Naive thymus-derived CD4-positive, alpha-beta T cell (primary cell): ENCODE measurements around the gene POFUT2. TPM values are rescaled to one million over a fixed set of nuclear protein-coding genes. Genes with fewer than 3 reads are reported as not detected.

ENCODE experiments used
- ATAC-seq: fragments of 150-1000 bp; cut with Tn5 transposase; 2 replicates; pipeline ENCODE4 v1.10.0; 2021; ENCODE audit warnings: mild to moderate bottlenecking, moderate library complexity
- CTCF ChIA-PET: fragments of 350-600 bp; sonication (Branson Sonifier 250); formaldehyde crosslinking; loops from one replicate; lab custom pipeline; 2021; ENCODE audit warnings: antibody characterized with exemption; lab: Charles Lee
- POLR2A ChIA-PET: fragments of 350-600 bp; sonication (Branson Sonifier 250); formaldehyde crosslinking; loops from one replicate; lab custom pipeline; 2021; ENCODE audit warnings: antibody characterized with exemption, inconsistent platforms; lab: Charles Lee
- DNase-seq, 9 donors: peaks; one replicate each; pipeline versions ENCODE4 v3.0.0 to v3.0.0-alpha.2; 2020 to 2022; ENCODE audit warnings: mixed read lengths in 1 of 9
- H3K27ac ChIP-seq: one replicate; pipeline ENCODE4 v1.7.0; 2013; ENCODE audit warnings: mild to moderate bottlenecking, low read depth, low read length, moderate library complexity
- H3K27me3 ChIP-seq, 2 donors: one replicate each; pipeline ENCODE4 v1.7.0; 2013; ENCODE audit warnings: low read length in 2 of 2, mild to moderate bottlenecking in 2 of 2, moderate library complexity in 2 of 2; ENCODE audit not compliant: control insufficient read depth in 2 of 2, insufficient read depth in 2 of 2
- H3K36me3 ChIP-seq, 3 experiments: 1 replicate in 2 of 3; 2 replicates in 1 of 3; pipeline ENCODE4 v1.7.0; 2013; ENCODE audit warnings: low read length in 3 of 3, mild to moderate bottlenecking in 3 of 3, moderate library complexity in 1 of 3; ENCODE audit not compliant: insufficient read depth in 3 of 3, control insufficient read depth in 2 of 3
- H3K4me1 ChIP-seq, 2 donors: one replicate each; pipeline ENCODE4 v1.7.0; 2013; ENCODE audit warnings: low read length in 2 of 2, mild to moderate bottlenecking in 2 of 2, moderate library complexity in 1 of 2; ENCODE audit not compliant: control insufficient read depth in 2 of 2, insufficient read depth in 2 of 2
- H3K4me3 ChIP-seq: 2 replicates; pipeline ENCODE4 v1.7.0; 2013; ENCODE audit warnings: mild to moderate bottlenecking, low read length
- H3K9me3 ChIP-seq, 3 experiments: 1 replicate in 2 of 3; 2 replicates in 1 of 3; pipeline ENCODE4 v1.7.0; 2013; ENCODE audit warnings: low read length in 3 of 3; ENCODE audit not compliant: control insufficient read depth in 2 of 3
- H3K27ac Mint-ChIP-seq, 9 donors: one replicate each; pipeline ENCODE4 v1.8.0; 2020 to 2022; ENCODE audit warnings: mixed read lengths in 9 of 9, mild to moderate bottlenecking in 8 of 9, moderate library complexity in 5 of 9, inconsistent platforms in 2 of 9
- H3K27me3 Mint-ChIP-seq, 5 donors: one replicate each; pipeline ENCODE4 v1.8.0; 2021 to 2022; ENCODE audit warnings: mixed read lengths in 5 of 5, mild to moderate bottlenecking in 1 of 5
- H3K36me3 Mint-ChIP-seq, 5 donors: one replicate each; pipeline ENCODE4 v1.8.0; 2020 to 2022; ENCODE audit warnings: mixed read lengths in 5 of 5, mild to moderate bottlenecking in 3 of 5, inconsistent platforms in 1 of 5
- H3K4me1 Mint-ChIP-seq, 7 donors: one replicate each; pipeline ENCODE4 v1.8.0; 2020 to 2022; ENCODE audit warnings: mixed read lengths in 7 of 7, mild to moderate bottlenecking in 3 of 7, inconsistent platforms in 1 of 7
- H3K4me3 Mint-ChIP-seq, 10 donors: one replicate each; pipeline ENCODE4 v1.8.0; 2020 to 2022; ENCODE audit warnings: mild to moderate bottlenecking in 10 of 10, mixed read lengths in 10 of 10, moderate library complexity in 6 of 10, inconsistent platforms in 2 of 10
- H3K9me3 Mint-ChIP-seq, 11 donors: one replicate each; pipeline ENCODE4 v1.8.0; 2020 to 2022; ENCODE audit warnings: mixed read lengths in 11 of 11, mild to moderate bottlenecking in 4 of 11, inconsistent platforms in 1 of 11, moderate library complexity in 1 of 11
- intact Hi-C, 2 donors: fragments of 100-400 bp; cut with micrococcal nuclease; formaldehyde crosslinking; loops; one replicate each; pipeline ENCODE4 v1.15.1; 2023
- polyA plus RNA-seq, 2 donors: library from polyadenylated mRNA; unstranded; fragments of 300-500 nt; fragmentation: Illumina TruSeq; gene quantifications; one replicate each; pipeline ENCODE4 v1.2.3, GENCODE V29; 2021
- total RNA-seq, 6 experiments: library from RNA in 5 of 6; stranded (reverse) in 5 of 6; gene quantifications; 1 replicate in 5 of 6; 2 replicates in 1 of 6; pipeline ENCODE4 v1.2.3 and lab custom pipeline; 2021 to 2026

Gene POFUT2
- total and polyA plus RNA-seq, 7 experiments from 2014 or later = 3.8 to 53.3 (median 45.3) TPM

GRCh38 chr21:45262616-45263015 is 25.1 kb downstream of the POFUT2 start:
- H3K4me1 Mint-ChIP-seq = peaks cover 8 to 22% (median 16%) of the 10 kb centered on the region in 7 donors
- peaks cover 17 to 19% of the 10 kb centered on the region in 2 donors for H3K4me1 ChIP-seq
- intact Hi-C loops = no loop called here
- H3K27me3 Mint-ChIP-seq = peaks cover 0 to 3% (median 0%) of the 10 kb centered on the region in 5 donors
- ATAC-seq (peak; percentile 47), DNase-seq (no peak)
- H3K27ac ChIP-seq = no peak overlapping the region
- no peak overlapping the region for H3K4me3 ChIP-seq
- POLR2A ChIA-PET = no interaction called here
- H3K27ac Mint-ChIP-seq = peak overlapping the region in 1 of 9 donors; percentile 14
- peaks cover 0 to 1% (median 0%) of the 10 kb centered on the region in 11 donors for H3K9me3 Mint-ChIP-seq
- H3K27me3 ChIP-seq = no peaks in the 10 kb centered on the region
- CTCF ChIA-PET = no interaction called here
- no peak overlapping the region for H3K4me3 Mint-ChIP-seq
- H3K9me3 ChIP-seq = no peaks in the 10 kb centered on the region
- H3K36me3 ChIP-seq = peaks cover 0 to 39% (median 6%) of the 10 kb centered on the region in 3 experiments
- peaks cover 0 to 27% (median 13%) of the 10 kb centered on the region in 5 donors for H3K36me3 Mint-ChIP-seq

GRCh38 chr21:45262041-45262581 is 25.6 kb downstream of the POFUT2 start:
- DNase-seq = no peak
- intact Hi-C loops = no loop called here

GRCh38 chr21:45261093-45261492 is 26.6 kb downstream of the POFUT2 start:
- CTCF ChIA-PET = interaction anchor here (0.9 kb wide), 1 partner anchor 385 kb away, joined by 3 read pairs; no protein-coding TSS in a partner anchor
- Mint-ChIP-seq H3K27me3 (peaks cover 0 to 3% (median under 1%) of the 10 kb centered on the region in 5 donors), H3K27ac (no peak overlapping the region), H3K36me3 (peaks cover 0 to 14% (median 0%) of the 10 kb centered on the region in 5 donors), H3K9me3 (no peaks in the 10 kb centered on the region), H3K4me3 (no peak overlapping the region), H3K4me1 (peaks cover 0 to 16% (median 4%) of the 10 kb centered on the region in 7 donors)
- ATAC-seq (no peak), DNase-seq (no peak)
- Histone ChIP-seq H3K4me3 (no peak overlapping the region), H3K27ac (no peak overlapping the region), H3K4me1 (peaks cover 5 to 13% of the 10 kb centered on the region in 2 donors), H3K27me3 (no peaks in the 10 kb centered on the region), H3K36me3 (peaks cover 0 to 28% (median 6%) of the 10 kb centered on the region in 3 experiments), H3K9me3 (no peaks in the 10 kb centered on the region)
- intact Hi-C loops = no loop called here
- POLR2A ChIA-PET = no interaction called here

More at GRCh38 chr21:45262041-45262581, 25.6 kb downstream of the POFUT2 start:
- ChIA-PET POLR2A (no interaction called here), CTCF (interaction anchor here (0.5 to 0.9 kb wide), 2 partner anchors 32 to 384 kb away, joined by 3 read pairs; no protein-coding TSS in a partner anchor)
- no peak overlapping the region for H3K4me3 ChIP-seq
- peaks cover 0 to 34% (median 6%) of the 10 kb centered on the region in 3 experiments for H3K36me3 ChIP-seq
- Mint-ChIP-seq H3K9me3 (peaks cover 0 to 1% (median 0%) of the 10 kb centered on the region in 11 donors), H3K36me3 (peaks cover 0 to 22% (median 7%) of the 10 kb centered on the region in 5 donors), H3K4me3 (no peak overlapping the region), H3K4me1 (peaks cover 6 to 19% (median 13%) of the 10 kb centered on the region in 7 donors), H3K27ac (no peak overlapping the region), H3K27me3 (peaks cover 0 to 3% (median 0%) of the 10 kb centered on the region in 5 donors)
- ATAC-seq = no peak
- peaks cover 15 to 18% of the 10 kb centered on the region in 2 donors for H3K4me1 ChIP-seq
- H3K9me3 ChIP-seq = no peaks in the 10 kb centered on the region
- no peaks in the 10 kb centered on the region for H3K27me3 ChIP-seq
- H3K27ac ChIP-seq = no peak overlapping the region

- Mint-ChIP-seq H3K9me3 (no peaks in the 10 kb centered on the region), H3K27ac (peak overlapping the region in 1 of 9 donors; percentile 17), H3K36me3 (peaks cover 0 to 9% (median 0%) of the 10 kb centered on the region in 5 donors), H3K27me3 (peaks cover 0 to 8% (median 3%) of the 10 kb centered on the region in 5 donors), H3K4me1 (peaks cover 0 to 15% (median 5%) of the 10 kb centered on the region in 7 donors), H3K4me3 (no peak overlapping the region)
- POLR2A ChIA-PET = no interaction called here
- CTCF ChIA-PET = no interaction called here
- peaks cover 0 to 6% of the 10 kb centered on the region in 2 donors for H3K4me1 ChIP-seq
- H3K27me3 ChIP-seq = no peaks in the 10 kb centered on the region
- no peak overlapping the region for H3K4me3 ChIP-seq
- intact Hi-C loops = no loop called here
- H3K9me3 ChIP-seq = no peaks in the 10 kb centered on the region
- H3K36me3 ChIP-seq = peaks cover 0 to 20% (median 6%) of the 10 kb centered on the region in 3 experiments
- no peak overlapping the region for H3K27ac ChIP-seq
- no peak for ATAC-seq
- DNase-seq = no peak
These were observed 27.4 kb downstream of the POFUT2 start for GRCh38 chr21:45260191-45260825.

GRCh38 chr21:45259206-45259840 is 28.4 kb downstream of the POFUT2 start:
- DNase-seq (no peak), ATAC-seq (no peak)
- Mint-ChIP-seq H3K36me3 (peaks cover 0 to 7% (median 0%) of the 10 kb centered on the region in 5 donors), H3K27me3 (peaks cover 5 to 15% (median 11%) of the 10 kb centered on the region in 5 donors), H3K9me3 (no peaks in the 10 kb centered on the region), H3K4me3 (peak overlapping the region in 1 of 10 donors; percentile 16), H3K4me1 (peaks cover 0 to 20% (median 9%) of the 10 kb centered on the region in 7 donors), H3K27ac (peak overlapping the region in 1 of 9 donors; percentile 43)
- H3K9me3 ChIP-seq = no peaks in the 10 kb centered on the region
- H3K36me3 ChIP-seq = peaks cover 0 to 11% (median 6%) of the 10 kb centered on the region in 3 experiments
- H3K27ac ChIP-seq = no peak overlapping the region
- CTCF ChIA-PET = no interaction called here
- intact Hi-C loops = loop anchor here in 1 of 2 donors (10.0 kb wide), 1 partner anchor 105 kb away; no protein-coding TSS in a partner anchor
- H3K27me3 ChIP-seq = peaks cover 0 to 5% of the 10 kb centered on the region in 2 donors
- POLR2A ChIA-PET = no interaction called here
- H3K4me3 ChIP-seq = no peak overlapping the region
- peaks cover 0 to 5% of the 10 kb centered on the region in 2 donors for H3K4me1 ChIP-seq

- CTCF ChIA-PET = interaction anchor here (0.5 kb wide), 1 partner anchor 180 kb away, joined by 3 read pairs; no protein-coding TSS in a partner anchor
- peaks cover 0 to 5% (median 0%) of the 10 kb centered on the region in 5 donors for H3K36me3 Mint-ChIP-seq
- H3K27me3 ChIP-seq = peaks cover 0 to 5% of the 10 kb centered on the region in 2 donors
- POLR2A ChIA-PET = interaction anchor here (0.6 kb wide), 1 partner anchor 50 kb away, joined by 3 read pairs; no protein-coding TSS in a partner anchor
- peaks cover 5 to 16% (median 13%) of the 10 kb centered on the region in 5 donors for H3K27me3 Mint-ChIP-seq
- H3K4me1 ChIP-seq = peaks cover 0 to 5% of the 10 kb centered on the region in 2 donors
- H3K27ac ChIP-seq = no peak overlapping the region
- peak overlapping the region in 1 of 10 donors; percentile 16 for H3K4me3 Mint-ChIP-seq
- intact Hi-C loops = loop anchor here in 1 of 2 donors (10.0 kb wide), 1 partner anchor 104 kb away; no protein-coding TSS in a partner anchor
- H3K9me3 ChIP-seq = no peaks in the 10 kb centered on the region
- no peak overlapping the region for H3K27ac Mint-ChIP-seq
- no peak overlapping the region for H3K4me3 ChIP-seq
- H3K4me1 Mint-ChIP-seq = peaks cover 0 to 19% (median 9%) of the 10 kb centered on the region in 7 donors
- H3K36me3 ChIP-seq = peaks cover 0 to 3% (median 3%) of the 10 kb centered on the region in 3 experiments
- DNase-seq (no peak), ATAC-seq (no peak)
- H3K9me3 Mint-ChIP-seq = no peaks in the 10 kb centered on the region
These were observed 29.2 kb downstream of the POFUT2 start for GRCh38 chr21:45258466-45258865.
